Mononuclear cell (primary cell): ENCODE data around the gene PPHLN1. TPM values are rescaled to one million over a fixed set of nuclear protein-coding genes. Genes with fewer than 3 reads are reported as not detected.

ENCODE experiments used
- H3K27me3 ChIP-seq: 2 replicates; pipeline ENCODE4 v1.6.0; 2011; ENCODE audit warnings: low read length, control low read depth; ENCODE audit not compliant: insufficient read depth
- H3K4me1 ChIP-seq: 2 replicates; pipeline ENCODE4 v1.5.1; 2011; ENCODE audit warnings: mild to moderate bottlenecking, low read length, control low read depth; ENCODE audit not compliant: insufficient read depth
- H3K4me3 ChIP-seq: 2 replicates; pipeline ENCODE4 v1.5.1; 2011; ENCODE audit warnings: mild to moderate bottlenecking, low read length, moderate library complexity
- H3K9me3 ChIP-seq: 2 replicates; pipeline ENCODE4 v1.5.1; 2011; ENCODE audit warnings: low read depth, mild to moderate bottlenecking, control low read depth, low read length
- total RNA-seq: library from RNA; depleted of rRNA; stranded (reverse); fragments of >200 nt; gene quantifications from one replicate; pipeline ENCODE4 v1.2.3, GENCODE V29; 2012

PPHLN1 gene
- total RNA-seq, 1 donor, result 216 TPM

- H3K4me3 ChIP-seq, result no peak overlapping the region
These were observed 100.8 kb downstream of the PPHLN1 start for GRCh38 chr12:42426746-42427145.

GRCh38 chr12:42428850-42429249, 102.9 kb downstream of the PPHLN1 start:
- Histone ChIP-seq H3K4me1 (no peaks in the 10 kb centered on the region), H3K9me3 (no peaks in the 10 kb centered on the region), H3K27me3 (no peaks in the 10 kb centered on the region), H3K4me3 (no peak overlapping the region)

More at GRCh38 chr12:42426746-42427145, 100.8 kb downstream of the PPHLN1 start:
- Histone ChIP-seq H3K9me3 (no peaks in the 10 kb centered on the region), H3K27me3 (no peaks in the 10 kb centered on the region), H3K4me1 (no peaks in the 10 kb centered on the region)

GRCh38 chr12:42432517-42433140, 106.7 kb downstream of the PPHLN1 start:
- no peaks in the 10 kb centered on the region for H3K4me1 ChIP-seq
- H3K9me3 ChIP-seq, result no peaks in the 10 kb centered on the region

DNA sequence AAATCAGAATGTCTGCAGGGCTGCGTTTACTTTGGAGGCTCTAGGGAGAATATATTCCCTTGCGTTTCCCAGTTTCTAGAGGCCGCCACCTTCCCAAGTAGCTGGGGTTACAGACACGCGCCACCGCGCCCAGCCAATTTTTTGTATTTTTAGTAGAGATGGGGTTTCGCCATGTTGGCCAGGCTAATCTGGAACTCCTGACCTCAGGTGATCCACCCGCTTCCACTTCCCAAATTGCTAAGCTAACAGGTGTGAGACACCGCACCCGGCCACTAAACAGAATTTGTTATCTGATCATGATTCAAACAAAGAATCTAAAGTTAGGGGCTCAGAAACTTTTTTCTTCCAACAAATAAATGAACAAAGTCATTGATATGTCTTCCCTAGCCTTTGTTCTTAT, 114.6 kb downstream of the PPHLN1 start:
- Histone ChIP-seq H3K4me1 (no peaks in the 10 kb centered on the region), H3K27me3 (no peaks in the 10 kb centered on the region), H3K9me3 (no peaks in the 10 kb centered on the region), H3K4me3 (no peak overlapping the region)

More at GRCh38 chr12:42432517-42433140, 106.7 kb downstream of the PPHLN1 start:
- Histone ChIP-seq H3K27me3 (no peaks in the 10 kb centered on the region), H3K4me3 (no peak overlapping the region)

- Histone ChIP-seq H3K4me3 (no peak overlapping the region), H3K9me3 (no peaks in the 10 kb centered on the region), H3K27me3 (no peaks in the 10 kb centered on the region), H3K4me1 (no peaks in the 10 kb centered on the region)
These were observed 116.4 kb downstream of the PPHLN1 start for GRCh38 chr12:42442311-42442759.

- H3K4me3 ChIP-seq, result no peak overlapping the region
- H3K4me1 ChIP-seq, result no peaks in the 10 kb centered on the region
- no peaks in the 10 kb centered on the region for H3K9me3 ChIP-seq
- H3K27me3 ChIP-seq, result no peaks in the 10 kb centered on the region
These were observed 116.9 kb downstream of the PPHLN1 start for GRCh38 chr12:42442888-42443287.

- no peaks in the 10 kb centered on the region for H3K4me1 ChIP-seq
- no peaks in the 10 kb centered on the region for H3K9me3 ChIP-seq
- no peaks in the 10 kb centered on the region for H3K27me3 ChIP-seq
- no peak overlapping the region for H3K4me3 ChIP-seq
These were observed 118.4 kb downstream of the PPHLN1 start for GRCh38 chr12:42444192-42444943.

GRCh38 chr12:42445891-42446290, 119.9 kb downstream of the PPHLN1 start:
- Histone ChIP-seq H3K4me1 (no peaks in the 10 kb centered on the region), H3K4me3 (no peak overlapping the region), H3K27me3 (no peaks in the 10 kb centered on the region), H3K9me3 (no peaks in the 10 kb centered on the region)

GRCh38 chr12:42446761-42447160, 120.8 kb downstream of the PPHLN1 start:
- Histone ChIP-seq H3K4me1 (peaks cover 4% of the 10 kb centered on the region), H3K4me3 (no peak overlapping the region), H3K9me3 (no peaks in the 10 kb centered on the region), H3K27me3 (no peaks in the 10 kb centered on the region)

GRCh38 chr12:42447371-42447786, 121.4 kb downstream of the PPHLN1 start:
- peaks cover 4% of the 10 kb centered on the region for H3K4me1 ChIP-seq
- H3K4me3 ChIP-seq, result no peak overlapping the region
- no peaks in the 10 kb centered on the region for H3K9me3 ChIP-seq
- H3K27me3 ChIP-seq, result no peaks in the 10 kb centered on the region

GRCh38 chr12:42448841-42449240, 122.9 kb downstream of the PPHLN1 start:
- H3K9me3 ChIP-seq, result no peaks in the 10 kb centered on the region
- no peak overlapping the region for H3K4me3 ChIP-seq
- peaks cover 6% of the 10 kb centered on the region for H3K4me1 ChIP-seq
- no peaks in the 10 kb centered on the region for H3K27me3 ChIP-seq

GRCh38 chr12:42450248-42450647, 124.3 kb downstream of the PPHLN1 start:
- Histone ChIP-seq H3K9me3 (no peaks in the 10 kb centered on the region), H3K4me3 (no peak overlapping the region), H3K4me1 (peaks cover 6% of the 10 kb centered on the region), H3K27me3 (no peaks in the 10 kb centered on the region)

DNA sequence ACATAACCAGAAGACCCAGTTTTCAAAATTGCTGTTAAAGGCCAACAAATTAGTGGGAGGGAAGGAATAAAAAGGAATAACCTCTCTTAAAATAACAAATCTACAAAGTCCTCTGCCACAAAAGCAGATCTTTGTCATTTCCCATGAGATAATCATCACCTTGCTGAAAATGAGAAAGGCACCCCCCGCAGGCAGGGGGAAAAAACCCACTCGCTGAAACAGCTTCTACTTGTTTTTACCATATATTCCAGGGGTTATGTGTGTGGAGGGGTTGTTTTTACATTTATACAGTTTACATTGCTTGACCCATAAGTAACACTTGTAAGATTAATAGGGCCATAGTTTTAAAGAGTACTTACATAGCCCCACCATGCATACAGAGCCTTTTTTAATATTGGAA, 132.6 kb downstream of the PPHLN1 start:
- Histone ChIP-seq H3K27me3 (no peaks in the 10 kb centered on the region), H3K9me3 (no peaks in the 10 kb centered on the region), H3K4me1 (no peaks in the 10 kb centered on the region), H3K4me3 (no peak overlapping the region)

- H3K27me3 ChIP-seq, result no peaks in the 10 kb centered on the region
These were observed 133.4 kb downstream of the PPHLN1 start for GRCh38 chr12:42459336-42459847.

DNA sequence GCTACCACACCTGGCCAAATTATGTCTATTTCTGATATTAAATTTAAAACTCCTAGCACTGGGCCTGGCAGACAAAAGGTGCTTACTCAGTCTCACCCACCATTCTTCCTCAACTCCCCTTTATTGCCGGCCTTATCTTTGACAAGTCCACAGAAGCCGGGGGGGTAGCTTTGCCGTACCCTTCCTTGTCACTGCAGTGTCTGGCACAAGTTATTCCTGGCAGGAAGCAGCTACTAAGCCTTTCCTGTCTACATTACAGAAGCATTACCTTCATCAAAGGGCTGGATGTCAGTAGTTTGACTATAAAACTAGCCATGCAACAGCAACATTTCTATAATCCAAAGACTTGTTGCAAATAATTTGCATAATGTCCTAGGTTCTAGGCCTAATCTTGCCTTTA, 136.5 kb downstream of the PPHLN1 start:
- Histone ChIP-seq H3K4me3 (no peak overlapping the region), H3K4me1 (peaks cover 2% of the 10 kb centered on the region), H3K27me3 (no peaks in the 10 kb centered on the region)

More at GRCh38 chr12:42459336-42459847, 133.4 kb downstream of the PPHLN1 start:
- no peak overlapping the region for H3K4me3 ChIP-seq
- H3K4me1 ChIP-seq, result no peaks in the 10 kb centered on the region
- no peaks in the 10 kb centered on the region for H3K9me3 ChIP-seq

More for the DNA sequence above, 136.5 kb downstream of the PPHLN1 start:
- no peaks in the 10 kb centered on the region for H3K9me3 ChIP-seq
